IPS-11a (cell line): ENCODE measurements around the gene ITGB2.

Source experiments
- H3K4me3 ChIP-seq: one replicate; pipeline ENCODE4 v1.5.1; 2013; ENCODE audit warnings: low read depth, low read length, control low read depth

ITGB2 gene

DNA sequence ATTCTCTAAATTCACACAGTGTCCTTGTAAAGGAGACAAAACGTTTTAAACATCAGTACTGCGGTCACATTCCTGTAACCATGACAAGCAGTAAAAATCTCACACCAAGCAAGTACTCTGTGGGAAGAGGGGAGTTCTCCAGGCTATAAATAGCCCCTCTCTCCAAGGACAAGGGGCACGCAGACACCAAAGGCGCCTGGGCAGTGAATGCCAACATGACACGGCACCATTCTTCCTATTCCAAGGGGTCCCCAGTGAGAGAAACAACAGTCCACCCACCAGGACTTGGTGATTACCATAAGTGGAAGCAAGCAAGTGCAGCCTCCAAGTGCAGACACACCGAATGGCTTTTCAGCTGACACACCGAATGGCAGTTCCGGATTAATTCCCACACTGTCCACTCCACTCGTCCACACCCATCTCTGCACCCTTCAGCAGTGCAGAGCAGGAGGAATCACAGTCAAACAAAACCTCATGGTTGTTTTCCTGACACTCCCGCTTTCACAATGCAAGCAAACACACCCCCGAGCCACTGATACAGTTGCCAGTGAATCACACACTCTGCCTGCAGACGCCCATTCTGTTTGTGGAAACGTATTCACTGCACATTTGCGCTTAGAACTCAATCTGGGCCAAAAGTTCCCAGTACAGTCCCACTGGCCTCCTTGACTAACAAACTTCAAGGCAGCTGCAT, 49.0 kb downstream of the ITGB2 start:
- no peak overlapping the region for H3K4me3 ChIP-seq

DNA sequence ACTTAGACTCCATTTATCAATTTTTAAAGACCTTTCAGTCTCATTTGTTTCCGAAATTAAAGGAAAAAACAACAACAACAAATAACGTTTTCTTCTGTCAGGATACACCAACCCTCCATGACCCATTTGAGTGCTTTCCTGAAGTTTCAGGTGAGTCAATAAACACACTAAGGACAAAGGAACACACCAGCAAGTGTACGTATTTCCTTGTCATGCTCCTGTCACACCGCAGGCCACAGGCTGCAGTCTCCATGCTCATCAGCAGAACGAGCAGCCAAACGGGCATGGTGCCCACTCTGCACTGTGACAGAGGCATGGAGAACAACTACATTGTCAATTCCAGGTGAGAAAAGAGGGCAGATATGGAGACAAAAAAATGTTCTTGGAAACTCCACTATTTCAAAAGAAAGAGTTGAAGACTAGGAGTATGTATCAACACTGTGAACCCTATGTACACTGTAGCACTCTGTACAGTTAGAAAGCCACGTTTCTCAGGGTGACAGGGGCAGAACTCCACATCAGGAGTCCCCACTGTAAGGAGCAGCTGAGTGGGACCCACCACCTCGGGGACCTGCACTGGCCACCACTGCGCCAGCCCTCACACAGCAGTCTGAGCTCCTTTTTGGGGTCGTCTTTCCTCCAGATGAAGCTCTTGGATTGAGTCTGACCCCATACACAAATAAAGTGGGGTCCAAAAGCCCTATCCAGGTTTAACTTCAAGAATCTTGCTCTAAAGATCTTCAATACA, 49.8 kb downstream of the ITGB2 start:
- no peak overlapping the region for H3K4me3 ChIP-seq

DNA sequence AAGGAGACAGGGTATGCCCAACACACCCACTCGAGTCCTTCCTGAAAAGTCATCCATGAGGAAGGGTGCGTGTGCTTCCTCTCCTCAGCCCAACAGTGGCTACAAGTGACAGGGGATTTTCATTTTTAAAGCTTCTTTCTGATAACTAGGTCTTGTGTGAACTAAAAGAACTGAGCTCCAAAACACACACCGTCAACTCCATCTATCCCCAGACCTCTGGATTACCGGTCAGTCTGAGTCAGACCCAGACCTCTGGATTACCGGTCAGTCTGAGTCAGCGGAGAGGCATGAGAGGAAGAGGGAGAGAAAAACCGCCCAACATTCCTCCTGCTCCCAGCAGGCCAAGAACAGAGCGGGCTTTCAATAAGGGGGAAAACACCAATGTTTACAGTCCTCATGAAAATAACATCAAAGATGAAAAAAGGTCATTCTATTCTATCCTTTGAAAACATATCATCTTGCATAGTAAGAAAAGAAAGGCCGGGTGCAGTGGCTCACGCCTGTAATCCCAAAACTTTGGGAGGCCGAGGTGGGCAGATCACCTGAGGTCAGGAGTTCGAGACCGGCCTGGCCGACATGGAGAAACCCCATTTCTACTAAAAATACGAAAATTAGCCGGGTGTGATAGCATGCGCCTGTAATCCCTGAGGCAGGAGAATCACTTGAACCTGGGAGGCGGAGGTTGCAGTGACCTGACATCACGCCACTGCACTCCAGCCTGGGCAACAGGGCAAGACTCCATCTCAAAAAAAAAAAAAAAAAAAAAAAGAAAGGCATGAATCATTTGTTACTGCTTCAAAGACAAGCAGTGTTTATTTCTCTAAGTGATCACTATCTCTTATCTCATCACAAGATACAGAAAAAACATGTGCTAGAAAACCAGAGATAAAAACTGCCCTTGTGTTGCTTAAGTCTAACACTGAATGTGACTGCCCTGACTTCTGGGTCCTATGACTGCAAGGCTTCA, 50.6 kb downstream of the ITGB2 start:
- no peak overlapping the region for H3K4me3 ChIP-seq

DNA sequence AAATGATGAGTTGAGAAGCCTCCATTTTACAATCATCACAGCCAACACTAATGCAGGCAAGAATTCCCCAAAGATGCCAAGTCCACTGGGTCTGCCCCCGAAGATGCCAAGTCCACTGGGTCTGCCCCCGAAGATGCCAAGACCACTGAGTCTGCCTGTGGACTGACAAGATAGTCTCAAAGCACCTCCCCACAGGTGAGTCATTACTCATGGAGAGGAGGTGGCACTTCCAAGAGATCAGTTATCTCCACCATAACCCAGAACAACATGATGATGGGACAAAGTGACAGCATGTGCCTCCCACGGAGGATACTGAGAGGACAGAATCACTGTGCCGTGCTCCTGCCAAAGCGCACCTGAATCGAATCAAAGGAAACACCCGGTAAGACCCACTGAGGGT, 52.0 kb downstream of the ITGB2 start:
- no peak overlapping the region for H3K4me3 ChIP-seq

DNA sequence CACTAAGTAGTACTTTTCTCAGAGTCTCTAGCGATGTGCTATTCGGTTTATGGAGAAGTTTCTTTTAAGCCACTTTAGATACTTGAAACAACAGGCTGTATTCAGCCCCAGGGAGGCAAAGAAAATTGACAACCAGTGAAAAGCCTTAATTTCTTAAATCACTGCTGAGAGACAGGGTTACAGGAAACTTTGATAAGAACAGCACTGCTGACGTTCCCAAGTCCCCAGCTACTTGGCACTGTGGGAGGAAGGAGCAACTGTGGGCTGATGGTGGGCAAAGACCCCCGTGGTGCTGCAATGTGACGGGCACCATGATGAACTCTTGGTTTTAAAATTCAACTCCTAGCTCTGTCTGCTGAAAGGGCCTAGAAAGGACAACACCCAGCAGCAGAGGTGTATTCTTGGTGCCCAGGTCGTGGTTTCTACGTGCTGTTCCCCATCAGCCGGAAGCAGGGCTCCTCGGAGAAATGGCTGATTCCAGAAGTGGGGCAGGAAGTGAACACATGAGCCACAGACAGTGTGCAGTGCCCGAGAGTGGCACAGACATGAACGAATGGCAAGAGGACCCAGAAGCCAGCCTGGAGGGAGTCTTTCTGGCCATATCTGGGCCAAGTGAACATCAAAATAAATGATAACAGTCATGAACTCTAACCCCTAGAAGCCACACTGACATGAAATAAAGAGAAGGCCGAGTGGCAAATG, 52.5 kb downstream of the ITGB2 start:
- no peak overlapping the region for H3K4me3 ChIP-seq

DNA sequence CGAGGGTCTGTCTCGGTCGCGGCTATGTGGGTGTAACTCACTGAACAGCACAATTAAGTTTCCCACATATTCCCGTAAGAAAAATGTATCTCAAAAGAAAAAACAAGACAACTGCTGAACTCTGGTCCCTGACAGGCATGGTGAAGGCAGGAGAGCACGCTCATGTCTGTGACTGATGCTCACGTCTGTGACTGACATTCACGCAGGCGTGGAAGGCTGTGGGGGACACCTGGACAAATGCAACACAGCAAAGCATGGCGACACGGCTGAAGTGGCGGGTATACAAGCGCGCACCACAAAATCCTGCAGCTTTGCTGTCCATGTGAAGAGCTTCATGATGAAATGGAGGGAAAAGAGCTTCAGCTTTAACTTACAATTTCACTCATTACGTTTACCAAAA, 53.2 kb downstream of the ITGB2 start:
- no peak overlapping the region for H3K4me3 ChIP-seq

DNA sequence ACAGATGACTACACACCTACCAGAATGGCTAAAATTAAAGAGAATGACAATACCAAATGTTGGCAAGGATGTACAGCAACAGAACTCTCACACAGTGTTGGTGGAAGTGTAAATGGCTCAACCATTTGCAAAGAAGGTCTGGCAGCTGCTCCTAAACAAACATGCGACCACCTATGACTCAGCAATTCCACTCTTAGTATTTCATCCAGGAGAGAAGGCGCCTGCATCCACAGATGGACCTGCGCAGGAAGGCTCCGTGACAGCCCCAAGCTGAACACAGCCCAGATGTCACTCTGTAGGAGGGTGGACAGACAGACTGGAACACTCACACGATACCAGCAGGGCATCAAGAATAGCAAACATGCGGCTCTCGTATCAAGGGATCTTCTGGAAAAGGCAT, 53.9 kb downstream of the ITGB2 start:
- H3K4me3 ChIP-seq: no peak overlapping the region

DNA sequence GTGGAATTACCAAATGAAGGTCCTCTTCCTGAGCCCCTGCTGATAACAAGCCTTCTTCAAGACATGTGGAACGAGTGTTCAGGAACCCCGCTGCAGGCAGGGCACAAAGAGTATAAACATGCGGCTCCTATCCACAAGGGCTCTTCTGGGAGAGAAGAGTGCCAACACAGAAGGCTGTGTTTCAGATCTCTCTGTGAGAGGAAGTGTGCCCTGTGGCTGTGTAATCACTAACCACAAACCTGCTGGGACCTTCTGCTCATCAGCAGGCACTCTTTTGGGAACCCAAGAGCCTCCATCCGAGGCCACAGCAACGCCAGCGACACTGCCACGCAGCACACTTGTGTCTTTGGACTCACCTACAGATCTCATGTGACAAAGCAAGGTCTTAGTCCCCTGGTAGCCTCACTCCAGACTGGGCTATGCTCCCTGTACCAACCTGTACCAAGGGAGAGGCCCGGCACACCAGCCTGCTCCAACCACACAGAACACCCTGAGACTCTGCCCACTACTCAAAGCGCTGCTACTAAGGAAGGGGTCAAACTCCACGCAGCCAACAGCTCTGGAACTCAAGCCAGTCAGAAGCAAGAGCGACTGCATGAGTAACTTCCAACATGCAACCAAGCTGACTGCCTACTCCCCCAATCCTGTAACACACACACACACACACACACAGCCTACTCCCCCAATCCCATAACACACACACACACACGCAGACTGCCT, 55.0 kb downstream of the ITGB2 start:
- no peak overlapping the region for H3K4me3 ChIP-seq

DNA sequence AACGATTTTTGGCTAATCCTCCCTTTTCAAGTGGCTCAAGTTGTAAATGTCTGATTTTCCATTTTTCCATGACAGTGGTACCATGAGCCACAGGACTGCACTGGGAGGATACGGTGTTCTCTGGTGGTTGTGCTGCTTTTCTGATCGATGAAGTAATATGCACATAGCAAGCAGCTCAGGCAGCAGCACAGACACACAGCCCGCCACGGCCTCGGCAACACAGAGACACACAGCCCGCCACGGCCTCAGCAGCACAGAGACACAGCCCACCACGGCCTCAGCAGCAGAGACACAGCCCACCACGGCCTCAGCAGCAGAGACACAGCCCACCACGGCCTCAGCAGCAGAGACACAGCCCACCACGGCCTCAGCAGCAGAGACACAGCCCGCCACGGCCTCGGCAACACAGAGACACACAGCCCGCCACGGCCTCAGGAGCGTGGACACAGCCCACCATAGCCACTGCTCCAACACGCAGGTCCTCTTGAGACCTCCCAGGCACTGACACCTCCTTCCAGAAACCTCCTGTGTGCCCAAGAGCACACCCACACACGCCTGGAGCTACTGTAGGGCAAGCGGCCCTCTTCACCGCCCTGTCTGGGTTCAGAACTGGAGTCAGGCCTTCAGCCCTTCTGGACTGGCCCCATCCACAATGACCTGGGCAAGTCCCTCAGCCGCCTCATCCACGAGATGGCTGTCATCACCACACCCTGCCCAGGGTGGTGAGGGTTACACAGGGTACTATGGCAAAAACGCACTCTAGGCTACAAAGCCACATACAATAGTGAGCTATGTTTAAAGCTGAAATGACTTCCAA, 57.6 kb downstream of the ITGB2 start:
- H3K4me3 ChIP-seq: no peak overlapping the region

DNA sequence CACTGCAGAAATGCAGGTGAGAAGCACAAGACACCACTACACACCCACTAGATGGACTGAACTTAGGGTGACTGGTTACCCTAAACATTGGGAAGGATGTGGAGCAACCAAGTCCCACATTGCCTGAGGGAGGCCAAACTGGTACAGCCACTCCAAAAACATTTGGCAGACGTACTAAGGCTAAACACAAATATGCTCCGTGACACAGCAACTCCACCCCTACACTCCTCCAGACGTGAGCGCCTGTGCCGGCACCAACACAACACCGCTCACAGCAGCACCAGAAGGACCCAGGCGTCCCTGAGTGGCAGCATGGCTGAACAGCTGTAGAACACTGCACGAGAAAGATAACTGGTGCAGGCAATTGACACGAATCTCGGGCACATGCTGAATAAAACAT, 61.9 kb downstream of the ITGB2 start:
- no peak overlapping the region for H3K4me3 ChIP-seq

DNA sequence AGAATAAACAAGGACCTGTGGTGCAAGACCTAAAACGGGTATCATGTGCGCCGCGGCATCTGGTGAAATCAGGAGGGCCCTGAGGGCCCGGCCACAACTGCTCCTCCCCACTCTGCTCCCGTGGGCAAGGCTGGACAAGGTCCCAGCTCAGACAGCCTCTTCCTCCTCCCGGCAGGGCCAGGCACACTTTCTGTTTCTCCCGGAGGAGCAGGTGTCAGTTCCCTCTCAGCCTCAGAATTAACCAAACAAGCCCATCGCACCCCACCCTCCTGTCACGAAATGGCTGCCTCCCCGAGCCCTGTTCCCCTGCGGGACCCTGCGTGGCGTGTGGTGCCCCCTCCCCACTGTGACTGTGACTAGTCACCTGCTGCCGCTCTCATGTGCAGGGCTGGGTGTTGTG, 62.4 kb downstream of the ITGB2 start:
- H3K4me3 ChIP-seq: no peak overlapping the region

DNA sequence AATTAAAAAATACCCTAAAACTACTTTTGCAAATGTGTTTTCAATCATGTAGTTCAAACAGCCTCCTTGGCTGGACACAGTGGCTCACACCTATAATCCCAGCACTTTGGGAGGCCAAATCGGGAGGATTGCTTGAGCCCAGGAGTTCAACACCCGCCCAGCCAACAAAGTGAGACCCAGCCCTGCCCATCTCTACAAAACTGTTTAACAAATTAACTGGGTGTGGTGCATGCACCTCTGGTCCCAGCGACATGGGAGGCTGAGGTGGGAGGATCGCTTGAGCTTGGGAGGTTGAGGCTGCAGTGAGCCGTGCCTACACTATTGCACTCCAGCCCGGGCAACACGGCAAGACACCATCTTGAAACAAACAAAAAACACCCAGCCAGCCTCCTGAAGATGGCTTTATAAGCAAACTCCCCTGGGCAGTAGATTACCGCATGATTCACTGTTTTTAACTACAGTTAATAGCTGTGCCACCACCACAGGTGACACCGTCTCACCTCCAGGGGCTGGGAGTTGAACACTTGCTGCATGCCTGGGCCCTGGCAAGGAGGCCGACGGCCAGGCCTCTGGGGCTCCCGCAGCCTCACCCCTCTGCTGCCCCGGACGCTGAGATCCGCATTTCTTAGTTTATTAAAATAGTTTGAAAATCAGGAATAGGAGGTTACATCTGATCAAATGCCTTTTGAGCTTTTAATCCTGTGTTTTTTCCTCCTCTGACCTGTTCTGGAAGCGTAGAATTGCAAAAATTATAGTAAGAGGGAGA, 63.4 kb downstream of the ITGB2 start:
- no peak overlapping the region for H3K4me3 ChIP-seq

DNA sequence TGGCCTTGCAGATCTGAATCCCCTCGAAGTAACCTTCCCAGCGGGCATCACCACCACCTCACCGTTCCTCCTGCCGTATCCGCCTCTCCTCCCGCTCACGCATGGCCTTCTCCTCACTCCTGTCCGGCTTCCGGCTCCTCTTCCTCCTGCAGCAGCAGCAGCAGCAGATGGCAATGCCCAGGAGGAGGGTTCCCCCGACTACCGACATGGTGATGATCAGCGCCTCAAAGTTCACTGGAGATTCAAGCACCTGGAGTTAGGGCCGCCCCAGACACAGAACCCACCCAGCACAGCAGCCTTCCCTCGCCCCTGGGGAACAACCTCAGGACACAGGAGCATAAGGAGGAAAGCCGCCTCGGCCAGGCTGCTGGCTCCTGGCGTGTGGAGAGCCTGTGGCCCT, 64.6 kb downstream of the ITGB2 start:
- no peak overlapping the region for H3K4me3 ChIP-seq

DNA sequence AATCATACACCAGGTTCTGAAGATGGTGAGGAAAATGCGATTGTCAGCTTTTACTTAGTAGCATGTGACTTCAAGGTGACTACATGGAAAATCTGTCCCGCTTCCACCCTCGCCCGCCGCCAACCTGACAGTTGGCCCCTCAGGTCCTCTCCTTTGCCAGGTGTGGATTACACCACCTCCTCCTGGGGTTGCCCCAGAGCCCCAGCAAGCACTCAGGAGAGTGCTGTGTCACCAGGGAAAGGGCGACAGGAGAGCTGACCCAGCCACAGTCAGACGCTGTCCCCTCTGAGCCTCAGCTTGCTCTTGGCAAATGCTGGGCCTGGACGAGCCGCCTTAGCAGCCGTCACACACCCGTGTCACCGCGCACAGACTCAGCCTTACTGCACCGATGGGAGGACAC, 65.1 kb downstream of the ITGB2 start:
- H3K4me3 ChIP-seq: no peak overlapping the region

DNA sequence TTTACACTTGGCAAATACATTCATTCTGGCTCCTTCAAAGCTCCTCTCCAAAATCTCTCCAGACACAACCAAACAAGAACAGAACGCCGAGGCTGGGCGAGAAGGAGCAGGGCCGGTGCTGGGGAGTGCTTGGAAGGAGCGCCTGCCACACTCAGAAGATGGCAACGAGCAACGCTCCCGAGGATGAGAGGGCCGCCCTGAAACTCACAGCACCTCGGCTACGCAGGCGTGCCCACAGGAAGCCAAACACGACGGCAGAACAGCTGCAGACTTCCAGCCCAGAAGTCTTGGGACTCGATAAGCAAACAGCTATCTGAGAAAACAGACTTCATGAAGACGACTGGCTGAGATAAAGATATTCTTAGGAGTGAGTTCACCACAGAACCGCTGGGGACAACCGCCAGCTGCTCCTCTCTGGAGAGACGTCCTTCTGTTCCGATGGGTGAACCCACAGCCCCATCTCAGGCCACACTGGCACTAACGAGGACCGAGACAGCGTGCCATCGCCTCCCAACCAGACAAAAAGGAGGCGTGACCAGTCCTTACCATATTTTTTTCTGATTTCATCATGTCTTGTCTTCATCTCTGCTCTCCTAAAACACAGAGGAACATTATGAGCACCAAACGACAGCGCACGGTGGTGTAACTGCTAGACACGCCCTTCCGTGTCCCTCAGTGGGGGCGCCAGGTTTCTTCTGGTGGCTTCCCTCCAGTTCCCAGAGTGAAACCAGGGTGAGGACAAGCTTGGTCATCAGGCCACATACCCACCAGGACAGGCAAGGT, 65.8 kb downstream of the ITGB2 start:
- H3K4me3 ChIP-seq: no peak overlapping the region

DNA sequence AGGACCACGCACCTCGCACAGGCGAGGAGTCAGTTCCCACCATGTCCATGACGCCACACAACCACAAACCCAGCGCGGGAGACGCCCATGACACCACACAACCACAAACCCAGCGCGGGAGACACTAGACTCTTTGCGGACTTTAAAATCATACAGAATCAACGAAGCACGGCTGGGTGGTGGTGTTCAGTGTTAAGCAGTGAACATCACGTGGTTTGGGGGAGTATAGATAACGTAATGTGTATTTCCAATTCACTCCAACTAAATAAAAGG, 66.4 kb downstream of the ITGB2 start:
- no peak overlapping the region for H3K4me3 ChIP-seq

DNA sequence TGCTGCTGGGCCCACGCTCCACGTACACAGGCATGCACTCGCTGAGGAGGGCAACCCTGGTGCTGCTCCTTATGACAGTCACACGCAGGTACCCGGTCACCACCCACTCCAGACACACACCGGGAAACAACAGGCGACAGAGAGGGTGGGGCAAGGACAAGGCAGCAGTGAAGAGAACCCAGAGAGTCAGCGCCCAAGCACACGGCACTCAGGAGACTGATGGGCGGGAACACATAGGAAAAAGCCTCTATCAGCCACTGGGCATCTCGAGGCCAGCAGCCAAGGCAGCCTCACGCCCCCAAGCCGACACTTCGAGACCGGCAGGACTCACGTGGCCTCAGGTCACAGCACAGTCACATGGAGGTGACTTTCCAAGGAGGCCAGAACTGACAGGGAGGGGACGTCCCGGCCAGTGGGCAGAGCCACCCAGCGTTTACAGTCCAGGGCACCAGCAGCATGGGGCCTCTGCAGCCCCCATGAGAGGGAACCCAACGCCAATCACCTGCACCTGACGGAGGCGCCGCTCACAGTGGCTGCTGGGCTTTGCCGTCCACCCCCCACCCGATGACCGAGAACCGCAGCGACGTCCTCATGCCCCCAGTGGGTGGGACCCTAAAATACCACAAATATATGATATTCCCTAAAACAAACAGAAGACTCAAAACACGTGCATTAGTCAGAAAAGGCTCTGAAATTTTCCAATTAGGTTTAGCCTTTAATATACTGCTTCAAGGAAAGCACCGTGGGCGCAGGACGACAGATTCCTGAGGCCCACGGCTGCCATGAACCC, 66.9 kb downstream of the ITGB2 start:
- no peak overlapping the region for H3K4me3 ChIP-seq
